Thymus (tissue), 11 donors: ENCODE measurements around the gene HEBP1. TPM values are rescaled to one million over a fixed set of nuclear protein-coding genes. Genes with fewer than 3 reads are reported as not detected.

Experiments used
- DNase-seq, 9 donors: peaks; one replicate each; pipeline ENCODE4 v3.0.0-alpha.2; 2013; ENCODE audit warnings: low spot score in 9 of 9, low read depth in 6 of 9, missing footprints in 1 of 9
- H3K27ac ChIP-seq, 2 donors: one replicate each; pipeline ENCODE4 v1.5.1; 2013; ENCODE audit warnings: control low read depth in 1 of 2, low read depth in 1 of 2, low read length in 1 of 2, mild to moderate bottlenecking in 1 of 2, moderate library complexity in 1 of 2
- H3K27me3 ChIP-seq, 2 donors: one replicate each; pipeline ENCODE4 v1.5.1; 2013; ENCODE audit warnings: low read length in 1 of 2; ENCODE audit not compliant: control insufficient read depth in 2 of 2, insufficient read depth in 1 of 2
- H3K36me3 ChIP-seq, 2 donors: one replicate each; pipeline ENCODE4 v1.5.1; 2013; ENCODE audit warnings: low read length in 1 of 2, mild to moderate bottlenecking in 1 of 2, moderate library complexity in 1 of 2; ENCODE audit not compliant: control insufficient read depth in 2 of 2, insufficient read depth in 2 of 2
- H3K4me1 ChIP-seq, 2 donors: one replicate each; pipeline ENCODE4 v1.5.1; 2013; ENCODE audit warnings: low read length in 2 of 2; ENCODE audit not compliant: control insufficient read depth in 2 of 2, insufficient read depth in 2 of 2
- H3K4me3 ChIP-seq, 2 donors: one replicate each; pipeline ENCODE4 v1.5.1; 2013; ENCODE audit warnings: low read length in 2 of 2, control low read depth in 1 of 2, mild to moderate bottlenecking in 1 of 2
- H3K9me3 ChIP-seq, 2 donors: one replicate each; pipeline ENCODE4 v1.5.1; 2013; ENCODE audit warnings: low read length in 1 of 2, mild to moderate bottlenecking in 1 of 2; ENCODE audit not compliant: control insufficient read depth in 2 of 2, insufficient read depth in 1 of 2
- WGBS: extraction: QIAGEN DNeasy Blood & Tissue Kit; methylation state at CpG from one replicate; pipeline ENCODE4 v1.1.7; 2013; 5-methylcytosine and 5-hydroxymethylcytosine counted together
- polyA plus RNA-seq: library from polyadenylated mRNA; stranded (reverse); fragments of 200-250 nt; gene quantifications from one replicate; pipeline ENCODE4 v1.2.3, GENCODE V29; 2013
- total RNA-seq: library from RNA; stranded (reverse); fragments of 120-200 nt; gene quantifications from one replicate; pipeline ENCODE4 v1.2.4, GENCODE V29; 2013
- donor health status: healthy.

Gene HEBP1
- total and polyA plus RNA-seq, 2 donors: 3.9 to 42.3 TPM

DNA sequence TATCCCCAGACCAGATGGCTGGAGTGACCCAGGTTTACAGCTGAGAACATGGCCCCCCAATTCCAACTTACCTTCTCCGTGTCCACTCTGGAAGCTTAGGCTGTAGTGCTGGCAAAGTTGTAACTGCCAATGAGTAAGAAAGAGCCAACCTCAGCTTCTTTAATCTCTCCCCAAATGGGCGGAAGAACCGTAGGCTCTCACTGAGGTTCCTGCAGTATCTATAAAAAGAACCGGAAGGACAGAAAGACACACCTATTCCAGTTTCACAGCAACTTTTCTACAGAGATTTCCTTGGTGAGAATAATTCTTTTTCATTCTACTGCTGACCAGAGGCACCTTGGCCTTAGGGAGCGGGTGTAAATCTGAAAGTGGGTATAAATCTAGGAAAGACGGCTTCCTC, 48.0 kb downstream of the HEBP1 start, which contains the start of gene GPRC5D:
GPRC5D (minus strand) TSS at position 135 of the 400 bp plus-strand sequence. CDS start 1,786 bp downstream, outside the sequence.
- Histone ChIP-seq H3K9me3 (no peaks in the 10 kb centered on the region), H3K27me3 (peaks cover 2 to 3% of the 10 kb centered on the region in 2 donors), H3K27ac (no peak within 1 kb of the TSS)

GRCh38 chr12:12951504-12951903, 48.6 kb downstream of the HEBP1 start:
- Histone ChIP-seq H3K4me3 (no peak overlapping the region), H3K4me1 (no peaks in the 10 kb centered on the region), H3K9me3 (no peaks in the 10 kb centered on the region), H3K27ac (no peak overlapping the region), H3K36me3 (no peaks in the 10 kb centered on the region), H3K27me3 (peaks cover 2 to 3% of the 10 kb centered on the region in 2 donors)
- WGBS: 99% methylated on average over 1 of the region's 1 CpG
- DNase-seq: no peak

More for the DNA sequence above, 48.0 kb downstream of the HEBP1 start, which contains the start of gene GPRC5D:
- WGBS: 98% methylated on average over 6 of the region's 6 CpGs
- Histone ChIP-seq H3K36me3 (no peaks in the 10 kb centered on the region), H3K4me1 (no peaks in the 10 kb centered on the region), H3K4me3 (no peak within 1 kb of the TSS)
- DNase-seq: no peak

GRCh38 chr12:12947902-12948301, 52.2 kb downstream of the HEBP1 start:
- DNase-seq: no peak
- H3K9me3 ChIP-seq: no peaks in the 10 kb centered on the region
- H3K27me3 ChIP-seq: peaks cover 0 to 3% of the 10 kb centered on the region in 2 donors
- 95% methylated on average over 4 of the region's 4 CpGs for WGBS
- no peaks in the 10 kb centered on the region for H3K36me3 ChIP-seq
- H3K4me3 ChIP-seq: no peak overlapping the region
- H3K4me1 ChIP-seq: no peaks in the 10 kb centered on the region
- no peak overlapping the region for H3K27ac ChIP-seq

GRCh38 chr12:12946686-12947355, 53.2 kb downstream of the HEBP1 start:
- Histone ChIP-seq H3K27ac (no peak overlapping the region), H3K4me3 (no peak overlapping the region), H3K27me3 (peaks cover 0 to 3% of the 10 kb centered on the region in 2 donors), H3K9me3 (no peaks in the 10 kb centered on the region), H3K36me3 (no peaks in the 10 kb centered on the region), H3K4me1 (no peaks in the 10 kb centered on the region)
- 94% methylated on average over 7 of the region's 7 CpGs for WGBS
- no peak for DNase-seq

- H3K27ac ChIP-seq: no peak overlapping the region
- no peak overlapping the region for H3K4me3 ChIP-seq
- DNase-seq: no peak
- no peaks in the 10 kb centered on the region for H3K9me3 ChIP-seq
- peaks cover 0 to 3% of the 10 kb centered on the region in 2 donors for H3K27me3 ChIP-seq
- H3K4me1 ChIP-seq: no peaks in the 10 kb centered on the region
- H3K36me3 ChIP-seq: no peaks in the 10 kb centered on the region
Measured at GRCh38 chr12:12945591-12945990, 54.5 kb downstream of the HEBP1 start.

GRCh38 chr12:12943586-12944260, 56.3 kb downstream of the HEBP1 start:
- 96% methylated on average over 8 of the region's 8 CpGs for WGBS
- Histone ChIP-seq H3K36me3 (no peaks in the 10 kb centered on the region), H3K27me3 (no peaks in the 10 kb centered on the region), H3K4me3 (no peak overlapping the region), H3K27ac (no peak overlapping the region), H3K4me1 (no peaks in the 10 kb centered on the region), H3K9me3 (no peaks in the 10 kb centered on the region)
- no peak for DNase-seq

DNA sequence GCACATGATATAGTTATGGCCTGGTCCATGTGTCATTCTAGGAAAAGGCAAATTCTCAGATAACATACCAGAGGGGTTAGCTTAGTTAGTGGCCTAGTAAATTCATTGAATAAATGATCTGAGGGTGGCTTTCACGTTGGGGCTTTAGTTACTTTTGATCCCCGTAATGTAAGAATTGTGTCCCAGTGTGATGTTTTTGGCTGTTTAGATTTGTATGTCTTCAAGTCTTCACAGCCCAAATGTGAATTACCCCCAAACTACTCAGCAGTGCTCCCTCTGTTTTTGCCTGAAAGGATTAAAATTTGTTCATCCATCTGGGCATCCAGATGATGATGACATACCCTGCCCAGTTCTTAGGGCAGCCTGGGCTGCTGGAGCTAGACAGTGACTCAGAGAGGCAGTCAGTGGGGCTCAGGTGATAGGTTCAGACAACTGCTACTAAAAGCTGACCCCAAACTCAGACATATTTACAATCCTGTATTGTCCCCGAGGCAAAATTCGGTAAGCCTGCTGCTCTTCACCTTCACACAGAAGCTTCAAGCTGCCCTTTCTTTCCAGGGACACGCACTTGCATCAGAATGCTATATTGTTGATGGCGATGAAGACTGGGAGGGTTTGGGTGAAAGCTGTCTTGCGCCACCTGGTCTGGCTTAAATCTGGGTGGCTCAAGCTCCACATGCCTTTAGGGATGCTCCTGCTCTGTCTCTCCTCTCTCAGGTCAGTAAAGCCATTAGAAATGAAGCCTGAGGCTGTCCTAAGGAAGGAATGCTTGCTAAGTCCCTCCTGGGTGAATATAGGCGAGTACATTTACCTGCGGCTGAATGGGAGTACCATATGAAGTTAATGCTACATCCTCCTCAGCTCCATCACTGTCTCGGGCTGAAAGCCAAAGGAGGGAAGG, 58.4 kb downstream of the HEBP1 start:
- no peaks in the 10 kb centered on the region for H3K9me3 ChIP-seq
- H3K36me3 ChIP-seq: no peaks in the 10 kb centered on the region
- no peak for DNase-seq
- H3K4me3 ChIP-seq: no peak overlapping the region
- WGBS: 96% methylated on average over 10 of the region's 10 CpGs
- H3K27ac ChIP-seq: no peak overlapping the region
- H3K4me1 ChIP-seq: no peaks in the 10 kb centered on the region
- no peaks in the 10 kb centered on the region for H3K27me3 ChIP-seq

GRCh38 chr12:12939888-12940287, 60.2 kb downstream of the HEBP1 start:
- no peak for DNase-seq
- Histone ChIP-seq H3K36me3 (no peaks in the 10 kb centered on the region), H3K27me3 (no peaks in the 10 kb centered on the region), H3K27ac (no peak overlapping the region), H3K9me3 (no peaks in the 10 kb centered on the region), H3K4me1 (no peaks in the 10 kb centered on the region), H3K4me3 (no peak overlapping the region)
- 87% methylated on average over 1 of the region's 1 CpG for WGBS

- Histone ChIP-seq H3K9me3 (no peaks in the 10 kb centered on the region), H3K4me3 (no peak overlapping the region), H3K27ac (no peak overlapping the region), H3K36me3 (no peaks in the 10 kb centered on the region), H3K27me3 (no peaks in the 10 kb centered on the region), H3K4me1 (no peaks in the 10 kb centered on the region)
- no peak for DNase-seq
- 91% methylated on average over 5 of the region's 5 CpGs for WGBS
Measured at GRCh38 chr12:12938541-12938940, 61.5 kb downstream of the HEBP1 start.
